ENCODE results near the gene ZNF184. TPM values are rescaled to one million over a fixed set of nuclear protein-coding genes. Genes with fewer than 3 reads are reported as not detected.
A peak's percentile ranks its signal among the peaks of the same experiment; 100 is the strongest.

ZNF184 gene
- total and polyA plus RNA-seq, 12 donors: 1.3 to 5.5 (median 3.3) TPM

DNA sequence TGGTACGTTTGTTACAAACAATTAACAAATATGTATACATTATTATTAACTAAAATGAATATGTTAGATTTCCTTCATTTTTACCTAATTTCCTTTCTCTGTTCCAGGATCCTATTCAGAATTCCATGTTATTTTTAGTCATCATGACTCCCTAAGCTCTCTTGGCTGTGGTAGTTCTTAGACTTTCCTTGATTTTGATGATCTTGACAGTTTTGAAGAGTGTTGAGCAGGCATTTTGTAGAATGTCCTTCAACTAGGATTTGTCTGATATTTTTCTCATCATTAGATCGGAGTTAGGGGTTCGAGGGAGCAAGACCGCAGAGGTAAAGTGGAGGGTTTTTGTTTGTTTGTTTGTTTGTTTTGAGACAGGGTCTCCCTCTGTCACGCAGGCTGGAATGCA, 44.3 kb upstream of the ZNF184 start:
- ATAC-seq: no peak
- WGBS, 2 donors: 82 to 93% methylated on average over 5 of the region's 5 CpGs

DNA sequence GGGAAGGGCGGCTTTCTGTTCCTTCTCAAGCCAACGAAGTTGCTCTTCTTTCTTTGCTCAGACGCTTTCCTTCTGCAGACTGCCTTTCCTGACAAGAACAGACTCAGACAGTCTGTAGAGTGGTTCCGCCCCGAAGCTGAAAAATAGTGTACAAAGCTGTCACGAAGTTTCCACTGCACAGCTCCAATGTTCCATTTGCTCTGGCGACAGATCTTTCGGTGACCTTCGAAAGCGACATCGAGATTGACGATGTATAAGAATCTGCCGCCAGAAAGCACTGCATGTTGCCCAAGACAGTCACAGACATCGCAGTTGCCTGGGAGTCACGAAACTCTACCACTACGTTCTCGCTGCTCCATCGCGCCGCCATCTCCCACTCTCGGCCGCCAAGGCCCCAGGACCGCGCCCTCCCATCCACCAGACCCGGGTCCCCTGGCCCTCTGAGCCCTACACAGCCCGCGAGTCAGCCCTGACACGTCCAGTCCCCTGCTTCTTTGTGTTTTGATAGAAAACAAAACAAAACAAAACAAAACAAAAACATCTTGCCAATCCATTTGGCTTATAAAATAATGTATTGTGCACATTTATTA, 42.1 kb upstream of the ZNF184 start:
- WGBS, 2 donors: 25 to 31% methylated on average over 28 of the region's 28 CpGs
- H3K9me3 ChIP-seq: no peaks in the 10 kb centered on the region
- peaks cover 0 to 12% (median 7%) of the 10 kb centered on the region in 9 donors for H3K4me1 ChIP-seq
- H3K4me3 ChIP-seq: peak overlapping the region in 4 of 10 donors; percentile 3 to 26 (median 10)
- H3K27me3 ChIP-seq: peaks cover 0 to 71% (median 62%) of the 10 kb centered on the region in 7 donors
- DNase-seq (no peak), ATAC-seq (no peak)
- no peak for TF ChIP-seq CTCF (IDR thresholded peaks at IDR 0.05)
- no peaks in the 10 kb centered on the region for H3K36me3 ChIP-seq
- intact Hi-C loops (cut with DNase I): loop anchor here in 9 of 10 donors (5.0 to 10.0 kb wide), 7 partner anchors 237 to 390 kb away; a partner anchor contains a TSS
- H3K27ac ChIP-seq: no peak overlapping the region

More for the DNA sequence above, 44.3 kb upstream of the ZNF184 start:
- no peaks in the 10 kb centered on the region for H3K36me3 ChIP-seq
- H3K9me3 ChIP-seq: no peaks in the 10 kb centered on the region
- intact Hi-C loops (cut with DNase I): loop anchor here in 9 of 10 donors (5.0 to 10.0 kb wide), 7 partner anchors 235 to 388 kb away; a partner anchor contains a TSS
- H3K27ac ChIP-seq: no peak overlapping the region
- TF ChIP-seq CTCF (IDR thresholded peaks at IDR 0.05): no peak
- no peak overlapping the region for H3K4me3 ChIP-seq
- no peak for DNase-seq
- H3K4me1 ChIP-seq: peaks cover 0 to 12% (median 7%) of the 10 kb centered on the region in 9 donors
- H3K27me3 ChIP-seq: peaks cover 0 to 48% (median 40%) of the 10 kb centered on the region in 7 donors

- Histone ChIP-seq H3K4me3 (no peak overlapping the region), H3K4me1 (peaks cover 0 to 3% (median 0%) of the 10 kb centered on the region in 9 donors), H3K27ac (no peak overlapping the region), H3K27me3 (peaks cover 0 to 91% (median 76%) of the 10 kb centered on the region in 7 donors), H3K36me3 (no peaks in the 10 kb centered on the region), H3K9me3 (no peaks in the 10 kb centered on the region)
- 84 to 86% methylated on average over 2 of the region's 2 CpGs for WGBS, 2 donors
- DNase-seq (no peak), ATAC-seq (no peak)
- intact Hi-C loops (cut with DNase I): loop anchor here in 4 of 10 donors (10.0 kb wide), 5 partner anchors 242 to 392 kb away; a partner anchor contains a TSS
- TF ChIP-seq CTCF (IDR thresholded peaks at IDR 0.05): no peak
Measured at GRCh38 chr6:27512525-27512924, 39.6 kb upstream of the ZNF184 start.

GRCh38 chr6:27507041-27507956, 34.4 kb upstream of the ZNF184 start:
- no peak overlapping the region for H3K4me3 ChIP-seq
- peaks cover 0 to 48% (median 37%) of the 10 kb centered on the region in 7 donors for H3K27me3 ChIP-seq
- intact Hi-C loops (cut with DNase I): loop anchor here in 1 of 10 donors (10.0 kb wide), 1 partner anchor 332 kb away; no protein-coding TSS in a partner anchor
- no peaks in the 10 kb centered on the region for H3K36me3 ChIP-seq
- H3K9me3 ChIP-seq: no peaks in the 10 kb centered on the region
- 82% methylated on average over 9 of the region's 9 CpGs for WGBS, 2 donors
- ATAC-seq (no peak), DNase-seq (no peak)
- H3K27ac ChIP-seq: no peak overlapping the region
- TF ChIP-seq CTCF (IDR thresholded peaks at IDR 0.05): no peak
- peaks cover 0 to 13% (median 7%) of the 10 kb centered on the region in 9 donors for H3K4me1 ChIP-seq
